HG03378 (cell line): Measurements from ENCODE around the gene MSMB.
"Not testable (repeated sequence)": the region's sequence is repeated elsewhere in the genome, so short reads cannot be mapped to it uniquely, and the experiment has no call there.

Source experiments
- ATAC-seq: cut with Tn5 transposase; IDR thresholded peaks from one replicate; pipeline ENCODE4 v1.9.1; 2021; ENCODE audit warnings: mild to moderate bottlenecking, moderate library complexity; ENCODE audit not compliant: unreplicated experiment

The MSMB gene

GRCh38 chr10:46046261-46046660, at the start of gene MSMB:
MSMB (minus strand) TSS chr10:46046269; CDS start chr10:46046237, 32 bp downstream.
- no peak for ATAC-seq

GRCh38 chr10:46094931-46095750, 49.1 kb upstream of the MSMB start:
- no peak for ATAC-seq

GRCh38 chr10:46094197-46094500, 48.1 kb upstream of the MSMB start:
- ATAC-seq = no peak

GRCh38 chr10:46093316-46094196, 47.5 kb upstream of the MSMB start:
- ATAC-seq = not testable (repeated sequence)

GRCh38 chr10:46092524-46093081, 46.5 kb upstream of the MSMB start:
- no peak for ATAC-seq

GRCh38 chr10:46091828-46092523, 45.9 kb upstream of the MSMB start:
- no peak for ATAC-seq

- no peak for ATAC-seq
Observed at GRCh38 chr10:46091080-46091827, 45.2 kb upstream of the MSMB start.

GRCh38 chr10:46090258-46090812, 44.3 kb upstream of the MSMB start:
- no peak for ATAC-seq

- ATAC-seq = not testable (repeated sequence)
Observed at GRCh38 chr10:46087381-46087780, 41.3 kb upstream of the MSMB start.

- ATAC-seq = no peak
Observed at GRCh38 chr10:46084321-46085165, 38.5 kb upstream of the MSMB start.

GRCh38 chr10:46080886-46081285, 34.8 kb upstream of the MSMB start:
- no peak for ATAC-seq

- no peak for ATAC-seq
Observed at GRCh38 chr10:46079831-46080585, 33.9 kb upstream of the MSMB start.

- ATAC-seq = no peak
Observed at GRCh38 chr10:46077731-46078413, 31.8 kb upstream of the MSMB start.

- ATAC-seq = no peak
Observed at GRCh38 chr10:46077141-46077554, 31.1 kb upstream of the MSMB start.

- ATAC-seq = no peak
Observed at GRCh38 chr10:46075869-46076268, 29.8 kb upstream of the MSMB start.

- ATAC-seq = no peak
Observed at GRCh38 chr10:46074196-46074946, 28.3 kb upstream of the MSMB start.

GRCh38 chr10:46073564-46073963, 27.5 kb upstream of the MSMB start:
- ATAC-seq = no peak
